NCI-H2196 treated with DMSO at 0.1 percent for 48 hours (cell line): ENCODE measurements around the gene CA14.
"Not testable (repeated sequence)": the region's sequence is repeated elsewhere in the genome, so short reads cannot be mapped to it uniquely, and the experiment has no call there.

Experiments
- DNase-seq: peaks from one replicate; lab custom pipeline; 2025; ENCODE audit not compliant: unreplicated experiment; lab: John Stamatoyannopoulos, UW

The CA14 gene

GRCh38 chr1:150257624-150258585, at the start of gene CA14:
Gene CA14 (plus strand): TSS chr1:150257774. CDS start chr1:150258129, 355 bp downstream.
- no peak for DNase-seq

GRCh38 chr1:150208460-150208859, 49.1 kb upstream of the CA14 start:
- DNase-seq = not testable (repeated sequence)

GRCh38 chr1:150210091-150210490, 47.5 kb upstream of the CA14 start:
- DNase-seq = no peak

GRCh38 chr1:150210706-150211105, 46.9 kb upstream of the CA14 start:
- no peak for DNase-seq

- no peak for DNase-seq
Measured at GRCh38 chr1:150212070-150212469, 45.5 kb upstream of the CA14 start.

- DNase-seq = no peak
Measured at GRCh38 chr1:150213170-150214098, 44.1 kb upstream of the CA14 start.

- DNase-seq = not testable (repeated sequence)
Measured at GRCh38 chr1:150214099-150214756, 43.3 kb upstream of the CA14 start.

GRCh38 chr1:150215855-150216254, 41.7 kb upstream of the CA14 start:
- not testable (repeated sequence) for DNase-seq

- no peak for DNase-seq
Measured at GRCh38 chr1:150221552-150221951, 36.0 kb upstream of the CA14 start.

GRCh38 chr1:150224983-150225382, 32.6 kb upstream of the CA14 start:
- DNase-seq = no peak

GRCh38 chr1:150225546-150225945, 32.0 kb upstream of the CA14 start:
- DNase-seq = no peak

- no peak for DNase-seq
Measured at GRCh38 chr1:150226486-150226885, 31.1 kb upstream of the CA14 start.

- no peak for DNase-seq
Measured at GRCh38 chr1:150227228-150227627, 30.3 kb upstream of the CA14 start.

GRCh38 chr1:150228246-150228645, 29.3 kb upstream of the CA14 start:
- DNase-seq = not testable (repeated sequence)

- DNase-seq = not testable (repeated sequence)
Measured at GRCh38 chr1:150232921-150233320, 24.7 kb upstream of the CA14 start.

GRCh38 chr1:150233359-150234308, 23.9 kb upstream of the CA14 start:
- DNase-seq = no peak

GRCh38 chr1:150234309-150234565, 23.3 kb upstream of the CA14 start:
- DNase-seq = no peak

GRCh38 chr1:150234566-150235293, 22.8 kb upstream of the CA14 start:
- DNase-seq = peak; percentile 24

- DNase-seq = no peak
Measured at GRCh38 chr1:150235294-150235851, 22.2 kb upstream of the CA14 start.
